ENCODE results near the gene RFX3. TPM values are rescaled to one million over a fixed set of nuclear protein-coding genes. Genes with fewer than 3 reads are reported as not detected.

Gene RFX3
- total RNA-seq, 1 experiment from 2014 or later: 7.4 TPM

DNA sequence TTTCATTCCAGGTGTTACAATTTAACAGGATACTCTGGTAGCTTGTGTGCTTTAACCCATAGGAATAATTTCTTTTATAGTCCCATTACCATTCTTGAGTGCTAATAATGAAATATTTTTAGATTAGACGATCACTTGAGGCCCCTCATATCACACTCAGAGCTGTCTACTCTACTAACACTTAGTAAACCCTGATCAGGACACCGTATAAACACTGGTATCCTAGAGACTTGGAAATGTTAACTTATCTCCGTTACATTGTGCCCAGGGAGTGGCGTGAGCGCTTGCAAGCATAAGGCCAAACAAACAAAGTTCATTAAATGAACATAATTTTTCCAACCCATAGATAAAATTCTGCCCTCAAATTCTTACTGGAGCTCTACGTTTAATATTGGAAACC is 42.2 kb upstream of the RFX3 start:
- no peak for DNase-seq (ENCODE audit: low spot score)

DNA sequence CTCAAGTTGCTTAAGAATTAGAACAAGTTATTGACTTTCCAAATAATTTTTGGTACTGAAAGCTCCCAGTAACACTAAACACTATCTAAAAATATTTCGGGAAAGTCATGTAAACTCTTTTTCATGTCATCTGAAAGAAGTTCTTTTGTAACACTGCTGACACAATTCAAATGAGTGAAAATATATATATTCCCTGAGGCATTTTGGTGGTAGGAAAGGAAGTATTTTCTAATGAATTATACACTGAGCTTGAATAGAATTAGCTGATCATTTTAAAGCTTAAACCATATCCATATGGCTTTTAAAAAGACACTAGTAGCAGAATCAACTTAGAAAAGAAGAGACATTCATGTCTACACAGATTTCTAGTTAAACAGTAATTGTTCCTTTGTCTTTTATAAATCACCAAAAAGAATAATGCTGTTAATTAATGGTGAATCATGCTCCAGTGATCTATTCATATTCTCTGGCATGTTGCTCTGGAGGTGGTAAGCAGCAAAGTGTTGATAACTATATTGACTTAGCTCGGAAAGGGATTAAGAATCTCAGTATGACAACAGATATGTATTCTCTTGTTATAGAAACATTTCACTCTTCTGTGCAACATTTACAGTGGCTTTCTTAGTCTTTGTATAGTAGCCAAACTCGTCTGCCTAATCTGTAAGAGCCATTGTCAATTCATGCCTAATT is 27.4 kb upstream of the RFX3 start:
- intact Hi-C loops (cut with micrococcal nuclease; ENCODE audit: unreplicated experiment): no loop called here
- no TSS peak for BruUV-seq (replicated peaks)
- H3K9me3 ChIP-seq (ENCODE audit: low read depth, low read length, poor library complexity, severe bottlenecking): no peaks in the 10 kb centered on the region
- peak overlapping the region; percentile 44 for H3K27ac ChIP-seq (ENCODE audit: low read depth, low read length, poor library complexity, severe bottlenecking)
- ChIA-PET POLR2A (ENCODE audit: low non-redundant PET) (no interaction called here), CTCF (interaction anchor here (0.6 kb wide), 1 partner anchor 1207 kb away, joined by 4 read pairs; no protein-coding TSS in a partner anchor)
- H3K36me3 ChIP-seq (ENCODE audit: insufficient read depth, low read length, poor library complexity, severe bottlenecking): no peaks in the 10 kb centered on the region
- H3K4me1 ChIP-seq (ENCODE audit: insufficient read depth, low read length, poor library complexity, severe bottlenecking): peaks cover 48% of the 10 kb centered on the region
- H3K4me3 ChIP-seq (ENCODE audit: low read depth, low read length, poor library complexity, severe bottlenecking): no peak overlapping the region
- H3K27me3 ChIP-seq (replicated peaks; ENCODE audit: insufficient read depth, low read depth, low read length, poor library complexity): no peaks in the 10 kb centered on the region
- peak; percentile 50 for DNase-seq (ENCODE audit: low spot score)
- no peak for TF ChIP-seq EZH2 (IDR thresholded peaks at IDR 0.05; ENCODE audit: borderline replicate concordance, low read depth, low read length, poor library complexity, severe bottlenecking)
- TF ChIP-seq, protein P1, sequence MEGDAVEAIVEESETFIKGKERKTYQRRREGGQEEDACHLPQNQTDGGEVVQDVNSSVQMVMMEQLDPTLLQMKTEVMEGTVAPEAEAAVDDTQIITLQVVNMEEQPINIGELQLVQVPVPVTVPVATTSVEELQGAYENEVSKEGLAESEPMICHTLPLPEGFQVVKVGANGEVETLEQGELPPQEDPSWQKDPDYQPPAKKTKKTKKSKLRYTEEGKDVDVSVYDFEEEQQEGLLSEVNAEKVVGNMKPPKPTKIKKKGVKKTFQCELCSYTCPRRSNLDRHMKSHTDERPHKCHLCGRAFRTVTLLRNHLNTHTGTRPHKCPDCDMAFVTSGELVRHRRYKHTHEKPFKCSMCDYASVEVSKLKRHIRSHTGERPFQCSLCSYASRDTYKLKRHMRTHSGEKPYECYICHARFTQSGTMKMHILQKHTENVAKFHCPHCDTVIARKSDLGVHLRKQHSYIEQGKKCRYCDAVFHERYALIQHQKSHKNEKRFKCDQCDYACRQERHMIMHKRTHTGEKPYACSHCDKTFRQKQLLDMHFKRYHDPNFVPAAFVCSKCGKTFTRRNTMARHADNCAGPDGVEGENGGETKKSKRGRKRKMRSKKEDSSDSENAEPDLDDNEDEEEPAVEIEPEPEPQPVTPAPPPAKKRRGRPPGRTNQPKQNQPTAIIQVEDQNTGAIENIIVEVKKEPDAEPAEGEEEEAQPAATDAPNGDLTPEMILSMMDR (conservative IDR thresholded peaks at IDR 0.05; ENCODE audit: low read depth, low read length): no peak

More for the DNA sequence above, 42.2 kb upstream of the RFX3 start:
- Histone ChIP-seq H3K27ac (ENCODE audit: low read depth, low read length, poor library complexity, severe bottlenecking) (no peak overlapping the region), H3K27me3 (replicated peaks; ENCODE audit: insufficient read depth, low read depth, low read length, poor library complexity) (no peaks in the 10 kb centered on the region), H3K36me3 (ENCODE audit: insufficient read depth, low read length, poor library complexity, severe bottlenecking) (no peaks in the 10 kb centered on the region), H3K4me3 (ENCODE audit: low read depth, low read length, poor library complexity, severe bottlenecking) (no peak overlapping the region), H3K4me1 (ENCODE audit: insufficient read depth, low read length, poor library complexity, severe bottlenecking) (no peaks in the 10 kb centered on the region), H3K9me3 (ENCODE audit: low read depth, low read length, poor library complexity, severe bottlenecking) (no peaks in the 10 kb centered on the region)
- ChIA-PET POLR2A (ENCODE audit: low non-redundant PET) (no interaction called here), CTCF (no interaction called here)
- TF ChIP-seq EZH2 (IDR thresholded peaks at IDR 0.05; ENCODE audit: borderline replicate concordance, low read depth, low read length, poor library complexity, severe bottlenecking): no peak
- TF ChIP-seq, protein P1 (conservative IDR thresholded peaks at IDR 0.05; ENCODE audit: low read depth, low read length): no peak
- intact Hi-C loops (cut with micrococcal nuclease; ENCODE audit: unreplicated experiment): no loop called here
- no TSS peak for BruUV-seq (replicated peaks)

DNA sequence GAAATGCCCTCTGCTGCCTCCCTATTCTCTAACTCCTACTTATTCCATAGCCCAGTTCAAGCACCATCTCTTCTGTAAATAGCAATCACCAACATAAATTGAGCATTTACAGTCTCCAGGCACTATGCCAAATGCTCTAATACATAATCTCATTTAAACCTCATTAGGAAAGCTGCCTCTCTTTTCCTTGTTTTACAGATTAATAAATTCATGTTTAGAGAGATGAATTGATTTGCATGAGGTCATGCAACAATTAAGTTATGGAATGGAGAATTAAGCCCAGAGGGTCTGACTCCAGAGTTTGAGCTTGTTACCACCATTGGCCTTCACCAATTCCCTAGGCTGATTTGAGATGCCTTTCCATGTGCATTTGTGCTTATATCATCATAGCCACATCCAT is 23.4 kb upstream of the RFX3 start:
- POLR2A ChIA-PET (ENCODE audit: low non-redundant PET): no interaction called here
- no TSS peak for BruUV-seq (replicated peaks)
- no peak overlapping the region for H3K27ac ChIP-seq (ENCODE audit: low read depth, low read length, poor library complexity, severe bottlenecking)

More for the DNA sequence above, 23.4 kb upstream of the RFX3 start:
- CTCF ChIA-PET: no interaction called here
- Histone ChIP-seq H3K4me3 (ENCODE audit: low read depth, low read length, poor library complexity, severe bottlenecking) (no peak overlapping the region), H3K9me3 (ENCODE audit: low read depth, low read length, poor library complexity, severe bottlenecking) (no peaks in the 10 kb centered on the region), H3K27me3 (replicated peaks; ENCODE audit: insufficient read depth, low read depth, low read length, poor library complexity) (no peaks in the 10 kb centered on the region), H3K4me1 (ENCODE audit: insufficient read depth, low read length, poor library complexity, severe bottlenecking) (peaks cover 47% of the 10 kb centered on the region), H3K36me3 (ENCODE audit: insufficient read depth, low read length, poor library complexity, severe bottlenecking) (no peaks in the 10 kb centered on the region)
- intact Hi-C loops (cut with micrococcal nuclease; ENCODE audit: unreplicated experiment): no loop called here
- DNase-seq (ENCODE audit: low spot score): peak; percentile 75
- TF ChIP-seq, protein P1 (conservative IDR thresholded peaks at IDR 0.05; ENCODE audit: low read depth, low read length): no peak
- no peak for TF ChIP-seq EZH2 (IDR thresholded peaks at IDR 0.05; ENCODE audit: borderline replicate concordance, low read depth, low read length, poor library complexity, severe bottlenecking)
